ENCODE results near the gene ALKBH5.
A peak's percentile ranks its signal among the peaks of the same experiment; 100 is the strongest.

The ALKBH5 gene

GRCh38 chr17:18198530-18198929, 14.9 kb downstream of the ALKBH5 start:
- H3K4me1 ChIP-seq (ENCODE audit: control insufficient read depth, insufficient read depth, low read length): no peaks in the 10 kb centered on the region
- POLR2A ChIA-PET: no interaction called here
- no peak overlapping the region for H3K27ac ChIP-seq (ENCODE audit: extremely low read depth, low read depth, low read length)
- H3K4me3 ChIP-seq (ENCODE audit: low read depth, low read length): no peak overlapping the region
- CTCF ChIA-PET: interaction anchor here (0.6 to 2.2 kb wide), 5 partner anchors 8 to 318 kb away, joined by 3 to 7 read pairs (median 4); partner anchors contain the start of gene ALKBH5
- TF ChIP-seq ZNF23 (tag by site-specific recombination; IDR thresholded peaks at IDR 0.05; ENCODE audit: borderline replicate concordance) (no peak), ZNF518A (tag by site-specific recombination; conservative IDR thresholded peaks at IDR 0.05; ENCODE audit: low read depth) (no peak), ZNF843 (tag by site-specific recombination; IDR thresholded peaks at IDR 0.05) (no peak), EGR2 (tag by site-specific recombination; IDR thresholded peaks at IDR 0.05; ENCODE audit: low read depth) (no peak), ZNF488 (tag by site-specific recombination; IDR thresholded peaks at IDR 0.05) (no peak), ZNF610 (tag by site-specific recombination; IDR thresholded peaks at IDR 0.05; ENCODE audit: borderline replicate concordance) (no peak), ZNF514 (tag by site-specific recombination; IDR thresholded peaks at IDR 0.05) (no peak), ZNF837 (tag by site-specific recombination; IDR thresholded peaks at IDR 0.05) (no peak), ZNF394 (tag by site-specific recombination; IDR thresholded peaks at IDR 0.05; ENCODE audit: borderline replicate concordance) (no peak), YY2 (tag by site-specific recombination; IDR thresholded peaks at IDR 0.05) (no peak)
- peaks cover 49 to 89% of the 10 kb centered on the region in 2 experiments for H3K36me3 ChIP-seq (ENCODE audit: control insufficient read depth in 2 of 2, insufficient read depth in 1 of 2, low read length in 2 of 2)
- H3K9me3 ChIP-seq (ENCODE audit: control insufficient read depth, insufficient read depth, low read depth, low read length): no peaks in the 10 kb centered on the region

GRCh38 chr17:18201108-18201507, 17.5 kb downstream of the ALKBH5 start:
- no peak overlapping the region for H3K4me3 ChIP-seq (ENCODE audit: low read depth, low read length)
- H3K27ac ChIP-seq (ENCODE audit: extremely low read depth, low read depth, low read length): 0 out of 2 replicates have a peak overlapping the region, but pooled peaks have one; percentile 28
- ChIA-PET POLR2A (interaction anchor here (1.2 to 1.7 kb wide), 2 partner anchors 10 to 18 kb away, joined by 5 to 6 read pairs; partner anchors contain the start of gene ALKBH5), CTCF (interaction anchor here (0.8 to 2.0 kb wide), 3 partner anchors 15 to 107 kb away, joined by 3 to 9 read pairs (median 4); no protein-coding TSS in a partner anchor)
- H3K36me3 ChIP-seq (ENCODE audit: control insufficient read depth in 2 of 2, insufficient read depth in 1 of 2, low read length in 2 of 2): peaks cover 47 to 91% of the 10 kb centered on the region in 2 experiments
- no peaks in the 10 kb centered on the region for H3K4me1 ChIP-seq (ENCODE audit: control insufficient read depth, insufficient read depth, low read length)
- no peaks in the 10 kb centered on the region for H3K9me3 ChIP-seq (ENCODE audit: control insufficient read depth, insufficient read depth, low read depth, low read length)
- TF ChIP-seq ZFP3 (tag by site-specific recombination; IDR thresholded peaks at IDR 0.05; ENCODE audit: low read depth): no peak
- TF ChIP-seq HOXD13 (CRISPR knock-in tag; IDR thresholded peaks at IDR 0.05; ENCODE audit: borderline replicate concordance): no peak
- TF ChIP-seq KLF17 (tag by site-specific recombination; IDR thresholded peaks at IDR 0.05): no peak
- no peak for TF ChIP-seq ZNF423 (tag by site-specific recombination; IDR thresholded peaks at IDR 0.05)
- TF ChIP-seq ZNF274 (IDR thresholded peaks at IDR 0.05; ENCODE audit: low read length): no peak
- no peak for TF ChIP-seq ZNF274 (tag by site-specific recombination; IDR thresholded peaks at IDR 0.05; ENCODE audit: borderline replicate concordance)
- TF ChIP-seq ZNF121 (tag by site-specific recombination; IDR thresholded peaks at IDR 0.05): no peak
- no peak for TF ChIP-seq ZNF473 (tag by site-specific recombination; IDR thresholded peaks at IDR 0.05)
- no peak for TF ChIP-seq TCF7L2 (IDR thresholded peaks at IDR 0.05; ENCODE audit: borderline replicate concordance, low read depth, low read length)
- TF ChIP-seq ZNF23 (tag by site-specific recombination; IDR thresholded peaks at IDR 0.05; ENCODE audit: borderline replicate concordance): no peak

Measured in HEK293 (cell line).